Measurements from ENCODE around the gene TSPAN7. TPM values are rescaled to one million over a fixed set of nuclear protein-coding genes. Genes with fewer than 3 reads are reported as not detected.

TSPAN7 gene
- total and polyA plus RNA-seq, 9 of the 15 experiments (the other 6 are each of a cell fraction or from before 2014, with no cell fraction given): 0.07 to 0.29 (median 0.12) TPM; not detected in 1

- TF ChIP-seq MGA (IDR thresholded peaks at IDR 0.05) (no peak), ZKSCAN8 (CRISPR knock-in tag; IDR thresholded peaks at IDR 0.05) (no peak), MBD1 (CRISPR knock-in tag; IDR thresholded peaks at IDR 0.05) (no peak), NKRF (IDR thresholded peaks at IDR 0.05; ENCODE audit: borderline replicate concordance) (no peak), NFE2L1 (tag; IDR thresholded peaks at IDR 0.05; ENCODE audit: borderline replicate concordance, low read depth) (no peak), TBP (optimal IDR thresholded peaks at IDR 0.05; ENCODE audit: low read depth, low read length) (no peak), EHMT2 (IDR thresholded peaks at IDR 0.05) (no peak), ETS2 (tag; IDR thresholded peaks at IDR 0.05; ENCODE audit: borderline replicate concordance, poor library complexity, severe bottlenecking) (no peak), GTF2A2 (tag; IDR thresholded peaks at IDR 0.05) (no peak), BACH1 (tag; IDR thresholded peaks at IDR 0.05) (no peak), RUNX1 (IDR thresholded peaks at IDR 0.05; ENCODE audit: low read depth) (no peak), KDM4B (IDR thresholded peaks at IDR 0.05; ENCODE audit: borderline replicate concordance in 2 of 2, low read depth in 1 of 2) (no peak), GATAD2B (IDR thresholded peaks at IDR 0.05; ENCODE audit: borderline replicate concordance) (no peak), ASH1L (IDR thresholded peaks at IDR 0.05; ENCODE audit: borderline replicate concordance, low read depth, partially characterized antibody) (no peak)
Observed at GRCh38 chrX:38641197-38641596, 79.9 kb downstream of the TSPAN7 start (continued).
